Suprapubic skin (tissue), 4 donors: ENCODE data around the gene PPFIA3. TPM values are rescaled to one million over a fixed set of nuclear protein-coding genes. Genes with fewer than 3 reads are reported as not detected.
A peak's percentile ranks its signal among the peaks of the same experiment; 100 is the strongest.

Experiments used
- DNase-seq, 2 donors: peaks; one replicate each; pipeline ENCODE4 v3.0.0-alpha.2; 2019; ENCODE audit warnings: low spot score in 2 of 2
- H3K27ac ChIP-seq: fragments of 200-600 bp; sonication (generic); one replicate; pipeline ENCODE4 v1.5.1; 2019
- H3K27me3 ChIP-seq: fragments of 200-600 bp; sonication (generic); one replicate; pipeline ENCODE4 v1.5.1; 2019
- H3K36me3 ChIP-seq: fragments of 200-600 bp; sonication (generic); one replicate; pipeline ENCODE4 v1.5.1; 2019
- H3K4me1 ChIP-seq: fragments of 200-600 bp; sonication (generic); one replicate; pipeline ENCODE4 v1.5.1; 2019
- H3K4me3 ChIP-seq: fragments of 200-600 bp; sonication (generic); one replicate; pipeline ENCODE4 v1.5.1; 2019; ENCODE audit warnings: mild to moderate bottlenecking
- H3K9me3 ChIP-seq: fragments of 200-600 bp; sonication (generic); one replicate; pipeline ENCODE4 v1.5.1; 2019
- CTCF ChIP-seq, 2 donors: fragments of 200-600 bp in 1 of 2; fragments of 450-650 bp in 1 of 2; sonication (generic) in 1 of 2; IDR thresholded peaks; one replicate each; pipeline ENCODE4 v1.5.1; 2016 to 2019; ENCODE audit warnings: antibody characterized with exemption in 2 of 2, mild to moderate bottlenecking in 1 of 2, moderate library complexity in 1 of 2
- EP300 ChIP-seq: sonication (generic); formaldehyde crosslinking; IDR thresholded peaks from one replicate; pipeline ENCODE4 v1.6.1; 2017; ENCODE audit warnings: antibody characterized with exemption
- POLR2A ChIP-seq, 2 donors: fragments of 450-650 bp; IDR thresholded peaks; one replicate each; pipeline ENCODE4 v1.6.1; 2017; ENCODE audit warnings: antibody characterized with exemption in 2 of 2, mild to moderate bottlenecking in 2 of 2, moderate library complexity in 2 of 2
- POLR2AphosphoS5 ChIP-seq, 3 donors: sonication (generic); formaldehyde crosslinking; IDR thresholded peaks; one replicate each; pipeline ENCODE4 v1.6.1; 2017; ENCODE audit warnings: antibody characterized with exemption in 3 of 3
- WGBS: methylation state at CpG from one replicate; pipeline ENCODE4 v1.1.5; 2018; 5-methylcytosine and 5-hydroxymethylcytosine counted together
- total RNA-seq, 4 donors: library from RNA; depleted of rRNA; stranded (reverse); fragments of >200 nt; gene quantifications; one replicate each; pipeline ENCODE4 v1.1.0, GENCODE V29; 2016

PPFIA3 gene
- total RNA-seq, 4 donors from 2014 or later: 42.7 to 50.1 (median 46.6) TPM

GRCh38 chr19:49160450-49161189 lies 41.3 kb downstream of the PPFIA3 start:
- DNase-seq: no peak
- H3K27me3 ChIP-seq: no peaks in the 10 kb centered on the region
- no peaks in the 10 kb centered on the region for H3K36me3 ChIP-seq
- TF ChIP-seq POLR2AphosphoS5 (IDR thresholded peaks at IDR 0.05) (no peak), EP300 (no peak), POLR2A (IDR thresholded peaks at IDR 0.05) (no peak)
- WGBS: 87% methylated on average over 13 of the region's 13 CpGs
- H3K4me3 ChIP-seq: no peak overlapping the region
- H3K9me3 ChIP-seq: no peaks in the 10 kb centered on the region
- H3K4me1 ChIP-seq: peaks cover 31% of the 10 kb centered on the region
- H3K27ac ChIP-seq: no peak overlapping the region

- H3K4me1 ChIP-seq: peaks cover 37% of the 10 kb centered on the region
- WGBS: 59% methylated on average over 4 of the region's 4 CpGs
- TF ChIP-seq POLR2A (IDR thresholded peaks at IDR 0.05): no peak
- TF ChIP-seq EP300: no peak
- no peak for TF ChIP-seq CTCF (IDR thresholded peaks at IDR 0.05)
- no peak for TF ChIP-seq POLR2AphosphoS5 (IDR thresholded peaks at IDR 0.05)
- DNase-seq: no peak
- no peaks in the 10 kb centered on the region for H3K9me3 ChIP-seq
- no peak overlapping the region for H3K27ac ChIP-seq
- no peaks in the 10 kb centered on the region for H3K27me3 ChIP-seq
- no peaks in the 10 kb centered on the region for H3K36me3 ChIP-seq
- no peak overlapping the region for H3K4me3 ChIP-seq
Measured at GRCh38 chr19:49161987-49162386, 42.6 kb downstream of the PPFIA3 start.

- Histone ChIP-seq H3K4me1 (peaks cover 17% of the 10 kb centered on the region), H3K36me3 (peaks cover 25% of the 10 kb centered on the region), H3K9me3 (no peaks in the 10 kb centered on the region), H3K27ac (peak overlapping the region; percentile 69), H3K4me3 (no peak overlapping the region), H3K27me3 (no peaks in the 10 kb centered on the region)
- WGBS: 64% methylated on average over 24 of the region's 24 CpGs
- no peak for DNase-seq
- TF ChIP-seq POLR2AphosphoS5 (IDR thresholded peaks at IDR 0.05) (no peak), POLR2A (IDR thresholded peaks at IDR 0.05) (no peak), EP300 (no peak), CTCF (IDR thresholded peaks at IDR 0.05) (no peak)
Measured at GRCh38 chr19:49165111-49165750, 45.9 kb downstream of the PPFIA3 start.

- Histone ChIP-seq H3K4me3 (no peak overlapping the region), H3K27ac (peak overlapping the region; percentile 69), H3K36me3 (peaks cover 32% of the 10 kb centered on the region), H3K9me3 (no peaks in the 10 kb centered on the region), H3K4me1 (peaks cover 17% of the 10 kb centered on the region), H3K27me3 (no peaks in the 10 kb centered on the region)
- TF ChIP-seq POLR2A (IDR thresholded peaks at IDR 0.05): no peak
- no peak for TF ChIP-seq POLR2AphosphoS5 (IDR thresholded peaks at IDR 0.05)
- no peak for TF ChIP-seq EP300
- no peak for TF ChIP-seq CTCF (IDR thresholded peaks at IDR 0.05)
- DNase-seq: no peak
- WGBS: 83% methylated on average over 10 of the region's 30 CpGs
Measured at GRCh38 chr19:49165865-49166301, 46.5 kb downstream of the PPFIA3 start.

- H3K4me3 ChIP-seq: no peak overlapping the region
- no peak for DNase-seq
- no peak overlapping the region for H3K27ac ChIP-seq
- no peaks in the 10 kb centered on the region for H3K27me3 ChIP-seq
- 92% methylated on average over 15 of the region's 25 CpGs for WGBS
- TF ChIP-seq POLR2A (IDR thresholded peaks at IDR 0.05) (no peak), CTCF (IDR thresholded peaks at IDR 0.05) (no peak)
- H3K9me3 ChIP-seq: no peaks in the 10 kb centered on the region
- peaks cover 17% of the 10 kb centered on the region for H3K4me1 ChIP-seq
- peaks cover 52% of the 10 kb centered on the region for H3K36me3 ChIP-seq
Measured at GRCh38 chr19:49167857-49168409, 48.6 kb downstream of the PPFIA3 start.
